NCI-H2029 treated with DMSO at 0.1 percent for 48 hours (cell line): Measurements from ENCODE around the gene OPA1.

Experiments used
- DNase-seq: peaks from one replicate; lab custom pipeline; 2025; lab: John Stamatoyannopoulos, UW

The OPA1 gene

DNA sequence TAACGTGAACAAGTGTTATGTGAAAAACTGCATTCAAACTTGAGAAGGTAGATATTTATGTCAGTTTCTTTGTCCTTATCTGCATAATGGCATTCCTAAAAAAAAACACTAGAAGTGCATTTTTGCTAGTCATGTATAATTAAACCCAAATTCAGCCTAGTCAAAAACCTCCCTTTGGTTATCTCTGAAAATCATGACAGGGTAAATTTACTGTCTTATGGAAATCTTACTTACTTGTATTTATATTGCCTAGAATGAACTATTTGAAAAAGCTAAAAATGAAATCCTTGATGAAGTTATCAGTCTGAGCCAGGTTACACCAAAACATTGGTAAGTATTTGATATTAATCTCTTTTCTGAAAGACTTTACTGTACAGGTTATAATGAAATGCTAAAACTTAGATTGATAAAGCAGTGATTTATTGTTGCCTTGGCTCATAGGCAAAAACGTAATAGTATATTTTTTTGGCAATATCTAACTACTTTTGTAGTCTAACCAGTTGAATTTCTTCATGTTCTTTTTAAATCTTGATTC lies 55.6 kb downstream of the OPA1 start:
- DNase-seq = no peak

DNA sequence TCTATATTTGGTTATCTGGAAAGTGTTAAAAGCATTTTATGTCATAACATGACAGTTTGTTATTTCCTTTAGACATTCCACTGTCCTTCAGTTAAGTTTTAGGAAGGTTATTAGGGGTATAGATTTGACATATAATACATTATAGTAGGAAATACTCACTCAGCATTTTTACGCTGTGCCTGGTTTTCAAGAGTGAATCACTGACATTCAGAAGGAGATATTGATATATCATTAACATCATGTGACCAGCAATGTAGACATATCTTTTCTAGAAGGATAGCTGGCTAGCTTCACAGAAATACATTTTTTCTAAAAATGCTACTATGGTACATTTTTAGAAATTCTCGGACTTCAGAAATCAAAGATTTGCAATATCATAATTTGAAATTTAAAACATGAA lies 57.6 kb downstream of the OPA1 start:
- DNase-seq = no peak

DNA sequence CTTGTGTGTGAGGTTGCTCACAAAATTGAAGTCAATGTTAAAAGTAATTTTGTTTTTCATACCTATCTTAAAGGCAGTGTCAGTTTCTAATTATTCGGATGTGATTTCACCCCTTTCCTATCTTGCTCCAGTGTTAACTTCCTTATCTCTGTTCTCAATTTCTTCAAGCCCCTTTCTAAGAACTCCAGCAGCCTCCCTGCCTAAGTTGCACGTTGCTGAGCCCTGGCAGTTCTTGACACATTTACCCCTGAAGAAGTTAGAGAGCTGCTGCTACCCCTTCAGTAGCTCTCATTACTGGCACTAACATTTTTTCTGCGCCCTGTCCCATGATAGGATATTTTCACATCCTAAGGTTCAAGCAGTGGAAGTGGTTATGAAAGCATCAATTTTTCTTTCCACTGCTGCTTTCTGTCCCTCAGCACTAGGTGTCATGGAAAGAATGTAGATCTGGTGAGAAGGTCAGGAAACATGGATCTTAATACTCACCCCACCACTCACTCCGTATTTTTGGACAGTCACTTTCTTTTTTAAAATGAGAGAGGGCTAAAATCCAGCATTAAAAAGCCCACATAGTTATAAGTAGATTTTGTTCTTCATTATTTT lies 62.9 kb downstream of the OPA1 start:
- DNase-seq = no peak

- no peak for DNase-seq
These were observed 63.4 kb downstream of the OPA1 start for GRCh38 chr3:193656445-193656844.

- no peak for DNase-seq
These were observed 63.9 kb downstream of the OPA1 start for GRCh38 chr3:193656878-193657282.

DNA sequence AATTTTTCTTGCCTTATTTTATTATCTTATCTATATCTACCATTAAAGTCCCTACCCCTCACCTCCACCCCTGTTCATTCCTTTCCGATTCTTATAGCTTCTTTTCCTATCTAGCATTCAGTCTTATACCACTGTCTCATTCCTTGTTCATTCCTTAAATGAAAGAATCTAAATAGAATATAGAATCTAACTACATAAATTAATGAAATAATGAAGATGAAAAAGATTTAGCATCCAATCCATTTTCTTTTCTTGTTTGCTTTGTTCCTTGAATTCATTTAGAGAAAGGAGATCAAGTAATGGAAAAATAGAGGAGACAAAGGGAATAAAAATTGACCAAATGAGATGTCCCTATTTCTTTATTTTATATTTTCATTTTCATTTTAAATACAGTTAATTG lies 67.2 kb downstream of the OPA1 start:
- no peak for DNase-seq

DNA sequence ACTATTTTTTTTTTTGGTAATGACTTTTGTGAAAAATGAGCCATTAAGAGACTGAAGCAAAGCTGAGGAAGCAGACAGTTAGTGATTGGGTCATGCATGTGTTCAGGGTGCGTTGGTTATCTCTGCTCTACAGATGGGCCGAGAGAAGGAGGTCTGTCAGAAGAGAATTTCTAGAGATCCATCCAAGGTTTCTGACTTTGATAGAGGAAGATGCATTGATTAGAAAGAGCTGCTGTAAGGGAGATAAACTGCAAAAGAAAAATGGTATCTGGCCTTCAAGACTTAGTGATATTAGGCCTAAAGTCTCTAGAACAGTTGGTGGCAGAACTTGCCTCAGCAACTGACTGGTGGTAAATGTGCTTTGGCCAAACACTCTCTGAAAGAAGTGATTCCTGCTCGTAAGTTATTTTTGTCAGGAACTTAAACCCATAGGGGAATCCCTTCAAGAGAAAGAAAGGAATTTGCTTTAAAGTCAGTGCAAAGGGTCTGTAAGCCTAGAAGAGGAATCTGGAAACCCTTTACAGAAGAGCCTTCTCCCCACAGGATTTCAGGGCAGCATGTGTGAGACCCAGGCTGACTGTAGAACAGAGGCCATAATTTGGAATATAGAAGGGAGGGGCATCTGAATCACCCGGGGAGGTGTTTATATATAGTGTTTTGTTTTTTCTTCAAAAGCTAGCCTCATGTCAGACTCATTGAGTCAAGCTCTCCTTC lies 67.8 kb downstream of the OPA1 start:
- no peak for DNase-seq

DNA sequence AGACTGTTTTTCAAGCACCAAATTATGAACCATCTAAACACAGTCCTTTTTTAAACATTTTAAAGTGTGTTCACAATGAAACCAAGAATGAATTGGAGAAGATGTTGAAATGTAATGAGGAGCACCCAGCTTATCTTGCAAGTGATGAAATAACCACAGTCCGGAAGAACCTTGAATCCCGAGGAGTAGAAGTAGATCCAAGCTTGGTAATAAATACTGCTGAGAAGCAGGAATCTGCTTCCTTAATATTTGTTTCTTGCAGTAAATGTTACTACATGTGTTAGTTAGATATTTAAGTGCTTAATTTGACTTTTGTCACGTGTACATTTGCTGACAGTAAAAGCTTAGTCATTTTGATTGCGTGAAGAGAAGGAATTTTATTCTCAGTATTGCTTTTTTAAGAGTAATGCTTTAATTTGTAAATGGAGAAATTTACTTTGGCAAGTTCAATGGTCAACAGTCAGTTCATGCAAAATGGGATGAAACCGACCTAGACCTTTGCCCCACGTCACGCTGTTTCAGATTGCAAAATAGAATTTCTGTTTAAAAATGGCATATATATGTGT lies 69.8 kb downstream of the OPA1 start:
- DNase-seq = no peak

DNA sequence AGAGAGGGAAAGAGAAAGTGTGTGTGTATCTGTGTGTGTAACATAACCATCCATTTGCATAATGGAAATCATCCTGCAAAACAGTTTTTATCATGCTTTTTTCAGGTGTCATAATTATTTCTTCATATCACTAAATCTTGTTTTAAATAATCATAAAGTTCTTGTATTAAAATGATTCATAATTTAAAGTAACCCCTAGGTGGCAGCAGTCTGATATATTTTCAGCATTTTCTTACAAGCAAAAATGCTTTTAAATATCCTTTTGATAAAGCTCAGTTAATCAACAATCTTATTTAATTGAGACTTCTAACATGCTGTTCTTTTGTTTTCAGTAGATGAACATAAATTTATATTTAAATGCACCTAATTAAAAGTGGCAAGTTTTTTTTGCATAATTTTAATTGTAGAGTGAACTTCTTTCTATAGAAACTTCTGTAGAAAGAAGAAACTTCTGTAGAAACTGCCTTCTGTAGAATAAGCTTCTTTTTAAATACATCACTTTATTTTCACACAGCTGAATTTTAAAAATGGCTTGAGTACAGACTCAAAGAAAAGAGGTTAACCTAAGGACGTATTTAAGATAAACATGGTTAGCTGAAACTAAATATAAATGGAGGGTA lies 72.5 kb downstream of the OPA1 start:
- peak; percentile 70 for DNase-seq

- no peak for DNase-seq
These were observed 80.8 kb downstream of the OPA1 start for GRCh38 chr3:193673845-193674244.

- DNase-seq = no peak
These were observed 81.7 kb downstream of the OPA1 start for GRCh38 chr3:193674714-193675113.

GRCh38 chr3:193677734-193678133 lies 84.7 kb downstream of the OPA1 start:
- no peak for DNase-seq

DNA sequence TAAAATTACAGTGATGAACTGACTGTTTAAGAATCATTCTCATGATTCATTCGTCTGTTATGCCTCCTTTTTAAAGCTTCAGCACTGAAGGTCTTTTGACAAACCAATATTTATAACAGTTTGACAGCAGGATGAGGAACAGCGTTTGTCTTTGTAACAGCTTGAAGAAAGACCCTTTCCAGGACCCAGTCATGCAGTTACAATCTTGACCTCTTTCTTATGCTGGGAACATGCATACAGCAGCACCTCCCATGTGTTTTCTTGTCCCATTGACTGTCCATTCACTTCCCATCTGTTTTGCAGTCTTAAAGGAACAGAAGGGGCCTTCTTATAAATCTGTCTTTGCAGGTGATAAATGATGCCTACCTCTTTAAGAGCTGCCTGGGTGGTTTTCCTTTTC lies 87.2 kb downstream of the OPA1 start:
- DNase-seq = no peak

- DNase-seq = no peak
These were observed 88.6 kb downstream of the OPA1 start for GRCh38 chr3:193681631-193682030.

- no peak for DNase-seq
These were observed 93.9 kb downstream of the OPA1 start for GRCh38 chr3:193686665-193687483.

- DNase-seq = no peak
These were observed 96.1 kb downstream of the OPA1 start for GRCh38 chr3:193688834-193689714.

DNA sequence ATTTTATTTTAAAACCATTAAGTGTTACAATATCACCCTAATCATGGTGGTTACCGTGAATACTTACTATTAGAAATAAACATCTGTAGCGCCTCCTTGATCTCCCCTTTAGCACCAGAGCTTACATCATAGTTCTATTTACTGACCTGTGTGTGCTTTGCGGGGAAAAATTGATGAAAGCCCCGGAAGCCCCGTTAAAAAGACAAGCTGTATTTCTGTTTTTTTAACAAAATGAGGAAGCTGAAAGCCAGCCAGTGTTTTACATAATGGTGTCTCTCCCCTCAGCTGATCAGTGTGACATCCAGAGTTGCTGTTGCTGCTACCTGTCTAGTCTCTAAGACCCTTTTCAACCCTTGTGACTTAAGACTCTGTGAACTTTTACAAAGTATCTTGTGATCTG lies 100.8 kb downstream of the OPA1 start:
- no peak for DNase-seq

GRCh38 chr3:193701953-193702635 lies 109.1 kb downstream of the OPA1 start:
- no peak for DNase-seq

- DNase-seq = no peak
These were observed 110.0 kb downstream of the OPA1 start for GRCh38 chr3:193702967-193703366.

DNA sequence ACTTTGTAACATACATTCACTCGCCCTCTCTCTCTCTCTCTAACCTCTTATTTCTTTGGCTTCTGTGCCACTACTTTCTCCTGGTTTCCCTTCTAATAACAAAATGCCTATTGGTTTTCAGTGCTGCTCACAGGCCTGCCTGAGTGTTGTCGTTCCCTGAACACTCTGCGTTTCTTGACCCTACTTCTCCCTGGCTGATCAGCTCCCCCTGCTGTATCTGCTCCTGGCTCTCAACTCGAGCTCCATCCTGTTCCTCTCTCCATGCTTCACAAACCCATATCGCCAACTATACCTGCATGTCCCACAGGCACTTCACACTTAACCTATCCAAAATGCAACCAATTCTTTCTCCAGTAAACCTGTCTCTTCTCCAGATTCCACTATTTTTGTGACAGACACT lies 111.4 kb downstream of the OPA1 start:
- DNase-seq = no peak

DNA sequence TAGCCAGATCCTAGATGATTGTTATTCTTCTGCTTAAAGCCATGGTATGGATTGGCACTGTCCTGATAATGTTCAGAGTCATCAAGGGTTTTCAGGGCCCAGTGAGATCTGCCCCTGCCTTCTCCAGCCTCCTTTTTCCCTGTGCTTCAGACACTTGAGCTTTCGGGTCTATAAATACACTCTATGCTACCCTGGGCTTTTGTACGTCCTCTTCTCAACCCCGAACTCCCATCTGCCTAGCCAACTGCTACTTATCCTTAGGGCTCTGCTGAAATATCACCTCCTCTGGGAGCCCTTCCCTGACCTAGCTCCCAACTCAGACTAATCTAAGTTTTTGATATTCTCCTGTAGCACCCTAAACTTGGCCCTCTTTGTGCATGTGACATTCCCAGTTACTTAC lies 115.3 kb downstream of the OPA1 start:
- DNase-seq = no peak
